IMR-90 (cell line): ENCODE measurements around the gene BPNT1. TPM values are rescaled to one million over a fixed set of nuclear protein-coding genes. Genes with fewer than 3 reads are reported as not detected.

ENCODE experiments used
- ATAC-seq: fragments of 200-7000 bp; cut with Tn5 transposase; 2 replicates; pipeline ENCODE4 v1.9.1; 2020; ENCODE audit warnings: low read depth, mild to moderate bottlenecking, moderate library complexity
- BruUV-seq: library from RNA; stranded (reverse); fragments of 400-500 nt; replicated peaks from 2 replicates; lab custom pipeline; 2021; lab: Mats Ljungman, UMichigan
- CTCF ChIA-PET: fragments of 300-600 bp; formaldehyde crosslinking; extraction: SDS; loops from one replicate; lab custom pipeline; 2021; ENCODE audit warnings: antibody characterized with exemption; lab: Yijun Ruan, JAX
- POLR2A ChIA-PET: fragments of 300-600 bp; sonication (Branson Sonifier 250); formaldehyde crosslinking; loops from one replicate; lab custom pipeline; 2022; ENCODE audit warnings: antibody characterized with exemption; ENCODE audit not compliant: unreplicated experiment; lab: Charles Lee
- DNase-seq: peaks from one replicate; pipeline ENCODE4 v3.0.0; 2013
- H2AFZ ChIP-seq: replicated peaks from 2 replicates; pipeline ENCODE3; 2013; ENCODE audit warnings: low read length, mild to moderate bottlenecking; ENCODE audit not compliant: poor library complexity
- H2AK5ac ChIP-seq: 2 replicates; pipeline ENCODE4 v1.6.1; 2013; ENCODE audit warnings: low read depth, low read length, inconsistent platforms
- H2AK9ac ChIP-seq: replicated peaks from 2 replicates; pipeline ENCODE3; 2013; ENCODE audit warnings: mild to moderate bottlenecking, low read depth, low read length, moderate library complexity; ENCODE audit not compliant: poor library complexity
- H2BK120ac ChIP-seq: 2 replicates; pipeline ENCODE4 v1.6.1; 2013; ENCODE audit warnings: low read depth, low read length, inconsistent platforms
- H2BK15ac ChIP-seq: 3 replicates; pipeline ENCODE4 v1.6.1; 2013; ENCODE audit warnings: low read depth, low read length, inconsistent platforms
- H2BK20ac ChIP-seq: 2 replicates; pipeline ENCODE4 v1.6.1; 2013; ENCODE audit warnings: low read depth, mild to moderate bottlenecking, inconsistent platforms, low read length, moderate library complexity
- H2BK5ac ChIP-seq: 2 replicates; pipeline ENCODE4 v1.6.1; 2013; ENCODE audit warnings: mild to moderate bottlenecking, low read depth, low read length, inconsistent platforms; ENCODE audit not compliant: poor library complexity, severe bottlenecking
- H3K14ac ChIP-seq: replicated peaks from 2 replicates; pipeline ENCODE4 v1.6.1; 2013; ENCODE audit warnings: low read depth, low read length, inconsistent platforms
- H3K18ac ChIP-seq: 2 replicates; pipeline ENCODE4 v1.6.1; 2013; ENCODE audit warnings: low read depth, low read length, control low read depth
- H3K23ac ChIP-seq: 2 replicates; pipeline ENCODE4 v1.6.1; 2013; ENCODE audit warnings: low read depth, low read length, inconsistent platforms
- H3K27ac ChIP-seq: 2 replicates; pipeline ENCODE4 v1.5.1; 2013; ENCODE audit warnings: mild to moderate bottlenecking, control low read depth, low read length; ENCODE audit not compliant: insufficient read depth
- H3K27me3 ChIP-seq: 2 replicates; pipeline ENCODE4 v1.6.1; 2013; ENCODE audit warnings: low read length; ENCODE audit not compliant: control insufficient read depth, insufficient read depth
- H3K36me3 ChIP-seq: 2 replicates; pipeline ENCODE4 v1.6.1; 2013; ENCODE audit warnings: low read length, mixed read lengths; ENCODE audit not compliant: control insufficient read depth, insufficient read depth
- H3K4ac ChIP-seq: 2 replicates; pipeline ENCODE4 v1.6.1; 2013; ENCODE audit warnings: low read depth, low read length, inconsistent platforms
- H3K4me1 ChIP-seq: 2 replicates; pipeline ENCODE4 v1.6.1; 2013; ENCODE audit warnings: low read length, mixed read lengths; ENCODE audit not compliant: control insufficient read depth, insufficient read depth
- H3K4me2 ChIP-seq: 2 replicates; pipeline ENCODE4 v1.6.1; 2013; ENCODE audit warnings: low read depth, mild to moderate bottlenecking, control low read depth, low read length, moderate library complexity
- H3K4me3 ChIP-seq: 2 replicates; pipeline ENCODE4 v1.5.1; 2013; ENCODE audit warnings: low read depth, mild to moderate bottlenecking, control low read depth, low read length, moderate library complexity; ENCODE audit not compliant: insufficient read depth
- H3K56ac ChIP-seq: 2 replicates; pipeline ENCODE4 v1.6.1; 2013; ENCODE audit warnings: low read length, inconsistent platforms; ENCODE audit not compliant: insufficient read depth; ENCODE audit errors: extremely low read depth
- H3K79me1 ChIP-seq, 2 experiments: 2 replicates each; pipeline ENCODE4 v1.6.1; 2013; ENCODE audit warnings: low read length in 2 of 2, inconsistent platforms in 1 of 2, low read depth in 1 of 2
- H3K9ac ChIP-seq: 2 replicates; pipeline ENCODE4 v1.6.1; 2013; ENCODE audit warnings: low read depth, low read length, control low read depth
- H3K9me1 ChIP-seq: 2 replicates; pipeline ENCODE4 v1.6.1; 2013; ENCODE audit warnings: low read length, inconsistent platforms; ENCODE audit not compliant: insufficient read depth
- H3K9me3 ChIP-seq: 2 replicates; pipeline ENCODE4 v1.6.1; 2013; ENCODE audit warnings: low read length; ENCODE audit not compliant: control insufficient read depth, insufficient read depth
- H4K20me1 ChIP-seq: 2 replicates; pipeline ENCODE4 v1.6.1; 2013; ENCODE audit warnings: low read length, inconsistent platforms; ENCODE audit not compliant: insufficient read depth
- H4K5ac ChIP-seq: 2 replicates; pipeline ENCODE4 v1.6.1; 2013; ENCODE audit warnings: mild to moderate bottlenecking, low read depth, low read length, control low read depth
- H4K8ac ChIP-seq, 2 experiments: 2 replicates each; pipeline ENCODE4 v1.6.1; 2013; ENCODE audit warnings: low read depth in 2 of 2, low read length in 2 of 2, control low read depth in 1 of 2, inconsistent platforms in 1 of 2
- H4K91ac ChIP-seq: 2 replicates; pipeline ENCODE4 v1.6.1; 2013; ENCODE audit warnings: low read depth, low read length, inconsistent platforms; ENCODE audit not compliant: insufficient read depth
- NFE2L2 ChIP-seq: fragments of 150-350 bp; IDR thresholded peaks from 2 replicates; pipeline ENCODE4 v1.6.1; 2016; ENCODE audit warnings: low read depth, mild to moderate bottlenecking, low read length
- RFX5 ChIP-seq: IDR thresholded peaks from 2 replicates; pipeline ENCODE4 v1.8.0; 2012; ENCODE audit warnings: low read depth, mild to moderate bottlenecking, low read length, moderate library complexity
- WGBS, 2 experiments: methylation state at CpG; one replicate each; pipeline versions ENCODE4 v1.1.5 to v1.1.7; 2013; ENCODE audit warnings: missing lambda C conversion rate in 2 of 2; ENCODE audit not compliant: insufficient read length in 1 of 2; ENCODE audit errors: extremely low coverage in 2 of 2; 5-methylcytosine and 5-hydroxymethylcytosine counted together
- dilution Hi-C: fragments of 300-500 bp; cut with HindIII; formaldehyde crosslinking; loops from one replicate; pipeline ENCODE4 v1.14.3; 2018; ENCODE audit warnings: low sequenced_read_pairs; ENCODE audit not compliant: unreplicated experiment
- in situ Hi-C: fragments of 300-500 bp; cut with MboI; formaldehyde crosslinking; loops from 3 replicates; pipeline ENCODE4 v1.14.3; 2019; ENCODE audit warnings: low sequenced_read_pairs, inconsistent platforms, mixed read lengths
- intact Hi-C: fragments of 100-400 bp; cut with micrococcal nuclease; formaldehyde crosslinking; loops from 2 replicates; pipeline ENCODE4 v1.10.0; 2022
- polyA plus RNA-seq, 3 experiments: library from polyadenylated mRNA; depleted of rRNA; stranded (reverse); fragments of >200 nt; gene quantifications; 2 replicates each; pipeline ENCODE4 v1.2.3, GENCODE V29; 2012; ENCODE audit warnings: low replicate concordance in 1 of 3
- total RNA-seq: library from RNA; depleted of rRNA; stranded (reverse); fragments of >200 nt; gene quantifications from 2 replicates; pipeline ENCODE4 v1.2.3, GENCODE V29; 2012
- TF ChIP-seq, protein P1 (sequence below): fragments of 150-350 bp; IDR thresholded peaks from 2 replicates; pipeline ENCODE4 v1.6.1; 2017; ENCODE audit warnings: mild to moderate bottlenecking, antibody characterized with exemption, low read length, low read depth

The BPNT1 gene
- total and polyA plus RNA-seq, 2 of the 4 experiments (the other 2 are of a cell fraction), result 31.7 to 38.2 TPM

GRCh38 chr1:220056374-220056773 is 33.2 kb downstream of the BPNT1 start:
- H2BK15ac ChIP-seq, result no peak overlapping the region
- H3K4me1 ChIP-seq, result no peaks in the 10 kb centered on the region
- no CpG with 5 or more reads among the region's 1 CpG for WGBS, 2 experiments
- no peak overlapping the region for H2AFZ ChIP-seq
- no peak overlapping the region for H2BK120ac ChIP-seq
- in situ Hi-C loops, result no loop called here
- H4K20me1 ChIP-seq, result no peaks in the 10 kb centered on the region
- no TSS peak for BruUV-seq
- intact Hi-C loops, result no loop called here
- H3K9me1 ChIP-seq, result no peaks in the 10 kb centered on the region
- no peak overlapping the region for H2AK9ac ChIP-seq
- no peak overlapping the region for H3K9ac ChIP-seq
- no peak for ATAC-seq
- no peak overlapping the region for H3K4me2 ChIP-seq
- no peak overlapping the region for H3K4ac ChIP-seq
- H4K8ac ChIP-seq, result no peak overlapping the region
- H3K18ac ChIP-seq, result no peak overlapping the region
- POLR2A ChIA-PET, result no interaction called here
- H2BK20ac ChIP-seq, result no peak overlapping the region
- no peak overlapping the region for H3K23ac ChIP-seq
- CTCF ChIA-PET, result no interaction called here
- H3K27me3 ChIP-seq, result no peaks in the 10 kb centered on the region
- H3K27ac ChIP-seq, result no peak overlapping the region
- no peaks in the 10 kb centered on the region for H3K79me1 ChIP-seq
- no peak overlapping the region for H3K14ac ChIP-seq
- H4K91ac ChIP-seq, result no peak overlapping the region
- H3K36me3 ChIP-seq, result peaks cover 6% of the 10 kb centered on the region; the same call in 1 of the 2 replicates
- no peak overlapping the region for H2AK5ac ChIP-seq
- dilution Hi-C loops, result no loop called here
- H3K9me3 ChIP-seq, result no peaks in the 10 kb centered on the region
- no peak overlapping the region for H3K4me3 ChIP-seq
- H4K5ac ChIP-seq, result no peak overlapping the region
- no peak for DNase-seq
- H3K56ac ChIP-seq, result no peak overlapping the region
- no peak overlapping the region for H2BK5ac ChIP-seq
- TF ChIP-seq RFX5 (no peak), NFE2L2 (no peak)
- TF ChIP-seq, protein P1, sequence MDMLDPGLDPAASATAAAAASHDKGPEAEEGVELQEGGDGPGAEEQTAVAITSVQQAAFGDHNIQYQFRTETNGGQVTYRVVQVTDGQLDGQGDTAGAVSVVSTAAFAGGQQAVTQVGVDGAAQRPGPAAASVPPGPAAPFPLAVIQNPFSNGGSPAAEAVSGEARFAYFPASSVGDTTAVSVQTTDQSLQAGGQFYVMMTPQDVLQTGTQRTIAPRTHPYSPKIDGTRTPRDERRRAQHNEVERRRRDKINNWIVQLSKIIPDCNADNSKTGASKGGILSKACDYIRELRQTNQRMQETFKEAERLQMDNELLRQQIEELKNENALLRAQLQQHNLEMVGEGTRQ, result no peak
